IPS-11a (cell line): ENCODE measurements around the gene CGB8.
A peak's percentile ranks its signal among the peaks of the same experiment; 100 is the strongest.
"Not testable (repeated sequence)": the region's sequence is repeated elsewhere in the genome, so short reads cannot be mapped to it uniquely, and the experiment has no call there.

ENCODE experiments used
- H3K4me3 ChIP-seq: one replicate; pipeline ENCODE4 v1.5.1; 2013; ENCODE audit warnings: low read depth, low read length, control low read depth

Gene CGB8

DNA sequence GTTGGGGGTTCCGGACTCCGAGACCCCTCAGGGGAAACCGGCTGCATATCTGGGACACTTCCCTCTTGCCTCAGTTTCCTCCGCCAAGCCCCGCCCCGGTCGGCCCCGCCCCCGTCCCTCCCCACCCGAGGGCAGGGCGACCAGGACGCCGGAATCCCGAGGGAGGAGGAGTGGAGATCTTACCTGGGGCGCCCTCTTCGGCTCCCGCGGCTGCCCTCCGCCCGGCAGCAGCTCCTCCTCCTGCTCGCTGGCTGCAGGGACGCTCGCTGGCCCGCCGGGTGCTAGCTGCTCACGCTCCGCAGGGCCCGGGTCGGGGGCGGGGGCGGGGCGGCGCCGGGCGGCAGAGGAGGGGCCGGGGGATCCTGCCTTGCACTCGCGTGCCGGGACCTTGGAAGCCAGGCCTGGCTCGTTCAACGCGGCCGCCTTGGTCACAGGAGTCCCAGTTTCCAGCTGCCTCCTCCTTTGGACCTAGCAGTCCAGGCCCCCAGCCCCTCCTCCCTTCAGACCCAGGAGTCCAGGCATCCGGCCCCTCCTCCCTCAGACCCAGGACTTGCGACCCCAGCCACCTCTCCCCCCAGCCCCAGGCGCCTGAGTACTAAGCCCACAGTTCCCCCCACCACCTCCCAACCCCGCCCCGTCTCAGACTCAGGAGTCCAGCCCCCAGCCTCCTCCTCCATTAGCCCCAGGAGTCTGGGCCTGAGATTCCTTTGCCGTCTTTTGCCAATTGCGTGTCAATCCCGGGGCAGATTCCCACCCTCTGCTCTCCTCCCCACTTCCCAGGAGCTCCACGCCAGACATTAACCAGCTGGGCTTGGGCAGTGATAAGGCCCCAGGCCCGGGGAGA, 16.1 kb upstream of the CGB8 start, which contains the start of gene NTF4:
NTF4 (minus strand) TSS at position 51 of the 844 bp plus-strand sequence. CDS start 2,821 bp downstream, outside the sequence.
- peak within 1 kb of the TSS; percentile 24 for H3K4me3 ChIP-seq

DNA sequence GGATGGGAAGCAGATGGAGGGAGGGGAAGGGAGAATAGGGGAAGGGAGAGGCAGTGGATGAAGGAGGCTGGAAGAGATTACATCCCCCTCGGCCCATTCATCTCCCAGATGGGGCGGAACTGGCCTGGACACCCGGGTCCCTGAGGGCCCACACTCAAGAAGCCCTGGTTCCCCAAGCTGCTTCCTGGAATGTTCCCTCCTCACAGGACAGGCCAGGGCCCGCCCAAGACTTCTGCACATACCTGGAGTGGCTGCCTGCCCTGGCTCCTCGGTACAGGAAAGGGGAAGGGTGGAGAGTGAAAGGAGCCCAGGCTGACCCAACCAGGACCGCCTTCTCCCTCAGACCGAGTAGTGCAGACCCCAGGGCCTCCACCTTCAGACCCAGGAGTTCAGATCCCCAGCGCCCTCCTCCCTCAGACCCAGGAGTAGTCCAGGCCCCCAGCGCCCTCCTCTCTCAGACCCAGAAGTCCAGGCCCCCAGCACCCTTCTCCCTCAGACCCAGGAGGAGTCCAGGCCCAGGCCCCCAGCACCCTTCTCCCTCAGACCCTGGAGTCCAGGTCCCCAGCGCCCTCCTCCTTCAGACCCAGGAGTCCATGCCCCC, 15.2 kb upstream of the CGB8 start:
- H3K4me3 ChIP-seq, result peak overlapping the region; percentile 24

DNA sequence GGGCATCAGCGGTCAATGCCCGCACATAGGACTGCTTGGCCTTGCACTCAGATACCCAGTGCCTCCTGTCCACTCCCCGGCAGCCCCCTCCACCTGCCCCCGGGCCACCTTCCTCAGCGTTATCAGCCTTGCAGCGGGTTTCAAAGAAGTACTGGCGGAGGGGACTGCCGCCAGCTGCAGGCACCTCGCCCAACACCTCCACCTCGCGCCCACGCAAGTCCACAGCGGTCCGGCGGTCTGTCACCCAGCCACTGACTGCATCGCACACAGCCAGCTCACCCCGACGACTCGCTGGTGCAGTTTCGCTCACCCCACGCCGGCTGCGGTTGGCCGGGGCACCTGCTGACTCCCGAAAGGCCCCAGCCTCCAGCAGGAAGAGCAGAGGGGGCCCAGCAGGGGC, 12.5 kb upstream of the CGB8 start:
- no peak overlapping the region for H3K4me3 ChIP-seq

DNA sequence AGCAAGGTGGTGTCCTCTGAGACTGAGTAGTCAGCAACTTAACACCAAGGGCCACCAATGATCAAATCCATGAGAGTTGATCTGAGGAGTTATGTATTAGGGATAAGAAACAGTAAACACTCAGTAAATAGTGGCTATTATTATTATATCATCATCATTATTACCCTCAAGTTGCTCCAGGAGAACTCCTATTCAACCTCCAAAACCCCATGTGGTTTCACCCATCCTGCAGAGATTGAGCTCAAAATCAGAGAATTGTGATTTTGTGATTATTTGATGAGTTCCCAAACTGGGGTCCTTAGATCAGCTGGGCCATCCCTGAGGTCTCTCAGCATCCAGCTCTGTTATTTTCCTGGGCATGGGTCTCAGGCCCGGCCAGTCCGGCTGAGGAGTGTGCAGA, 12.1 kb upstream of the CGB8 start:
- H3K4me3 ChIP-seq, result no peak overlapping the region

DNA sequence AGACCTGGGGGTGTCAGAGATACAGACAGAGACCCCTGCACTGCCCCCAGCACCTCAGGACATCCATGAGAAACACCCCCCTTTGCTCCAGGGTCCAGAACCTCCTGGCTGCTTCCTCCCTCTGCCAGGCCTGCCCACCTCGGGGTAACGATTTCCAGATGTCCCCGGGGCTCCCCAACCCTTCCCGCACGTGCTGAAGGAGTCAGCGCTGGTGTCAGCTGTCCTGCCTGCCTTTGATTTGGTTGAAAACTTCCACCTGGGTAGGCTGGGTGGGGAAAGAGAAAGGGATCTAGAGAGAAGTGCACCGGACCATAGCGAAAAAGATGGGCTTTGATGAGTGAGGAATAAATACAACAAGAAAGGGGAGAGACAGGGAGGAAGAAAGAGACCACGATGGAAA, 10.1 kb upstream of the CGB8 start:
- H3K4me3 ChIP-seq, result no peak overlapping the region

DNA sequence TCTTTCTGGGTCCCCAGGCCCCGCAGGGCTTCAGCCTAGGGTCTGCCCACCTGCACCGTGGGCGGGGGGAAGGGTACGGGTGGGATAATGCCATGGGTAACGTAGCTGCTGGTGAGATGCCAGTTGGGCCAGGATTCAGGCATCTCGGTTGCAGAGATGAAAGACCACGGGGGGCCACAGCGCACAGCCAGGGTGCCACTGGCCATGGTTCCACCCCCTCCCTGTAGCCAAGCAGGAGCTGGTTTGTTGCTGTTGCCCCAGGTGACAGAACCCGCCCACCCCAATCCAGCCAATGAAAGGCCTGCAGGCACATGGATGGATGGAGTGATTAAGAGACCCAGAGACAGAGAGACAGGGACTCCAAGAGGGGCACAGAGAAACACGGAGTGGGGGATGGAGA, 9.7 kb upstream of the CGB8 start:
- H3K4me3 ChIP-seq, result no peak overlapping the region

DNA sequence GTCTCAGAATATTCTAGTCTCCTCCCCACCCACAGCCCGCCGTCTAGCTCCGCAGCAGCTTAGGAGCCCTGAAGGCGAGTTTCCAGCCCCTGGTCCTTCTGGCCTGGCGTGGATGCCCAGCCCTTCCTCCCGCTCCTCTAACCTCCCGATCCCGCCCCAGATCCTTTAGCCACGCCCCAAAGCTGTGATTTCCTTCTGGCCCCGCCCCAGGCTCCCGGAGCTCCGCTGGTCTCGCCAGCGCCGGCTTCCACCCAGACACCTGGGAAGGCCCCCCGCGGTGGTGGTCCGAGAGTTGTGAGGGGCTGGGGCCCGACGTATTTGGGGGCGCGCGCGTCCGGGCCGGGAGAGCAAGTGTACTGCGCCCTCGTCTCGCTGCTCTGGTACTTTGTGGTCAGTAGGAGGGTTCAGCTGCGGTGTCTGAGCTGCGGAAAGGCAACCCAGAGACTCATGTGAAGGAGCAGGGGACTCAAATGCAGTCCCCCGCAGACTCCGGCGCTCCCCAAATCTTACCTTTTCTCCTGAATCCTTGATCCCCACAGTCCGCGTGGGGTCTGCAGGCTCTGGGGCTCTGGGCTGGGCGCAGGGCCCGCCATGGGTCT, 8.8 kb upstream of the CGB8 start, which contains the start of gene CGB7:
CGB7 (minus strand) TSS at position 114 of the 599 bp plus-strand sequence. CDS start 2,374 bp downstream, outside the sequence.
- peak within 1 kb of the TSS; percentile 37 for H3K4me3 ChIP-seq

DNA sequence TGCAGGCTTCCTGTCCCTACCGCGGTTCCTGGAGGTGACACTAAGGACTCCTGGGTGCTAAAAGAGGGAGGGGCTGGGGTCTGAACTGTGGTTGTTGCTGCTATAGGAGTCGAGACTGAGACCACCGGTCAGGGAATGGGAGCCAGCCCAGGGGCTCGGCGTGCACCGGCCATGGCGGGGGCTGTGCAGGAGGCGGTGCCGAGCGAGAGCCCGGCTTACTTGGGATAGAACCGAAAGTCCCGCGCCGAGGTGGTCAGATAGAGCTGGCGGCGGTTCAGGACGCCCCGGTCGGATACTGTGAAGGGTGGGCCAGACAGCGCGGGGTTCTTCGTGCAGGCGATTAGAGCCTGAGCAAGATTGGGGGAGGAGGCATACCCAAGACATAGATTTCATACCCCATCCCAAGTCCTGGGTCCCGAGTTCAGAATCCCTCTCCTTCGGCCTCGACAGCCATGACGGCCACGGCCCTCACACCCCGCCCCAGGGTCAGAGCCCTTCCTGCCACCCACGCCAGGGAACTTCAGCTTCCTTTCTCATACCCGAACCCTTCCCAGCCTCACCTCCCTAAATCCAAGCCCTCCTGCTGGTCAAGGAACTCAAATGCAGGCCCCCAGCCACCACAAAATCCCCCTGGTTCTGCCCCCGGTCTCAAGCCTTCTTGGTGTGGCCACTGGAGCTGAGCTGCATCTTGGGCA, 8.1 kb upstream of the CGB8 start:
- not testable (repeated sequence) for H3K4me3 ChIP-seq

DNA sequence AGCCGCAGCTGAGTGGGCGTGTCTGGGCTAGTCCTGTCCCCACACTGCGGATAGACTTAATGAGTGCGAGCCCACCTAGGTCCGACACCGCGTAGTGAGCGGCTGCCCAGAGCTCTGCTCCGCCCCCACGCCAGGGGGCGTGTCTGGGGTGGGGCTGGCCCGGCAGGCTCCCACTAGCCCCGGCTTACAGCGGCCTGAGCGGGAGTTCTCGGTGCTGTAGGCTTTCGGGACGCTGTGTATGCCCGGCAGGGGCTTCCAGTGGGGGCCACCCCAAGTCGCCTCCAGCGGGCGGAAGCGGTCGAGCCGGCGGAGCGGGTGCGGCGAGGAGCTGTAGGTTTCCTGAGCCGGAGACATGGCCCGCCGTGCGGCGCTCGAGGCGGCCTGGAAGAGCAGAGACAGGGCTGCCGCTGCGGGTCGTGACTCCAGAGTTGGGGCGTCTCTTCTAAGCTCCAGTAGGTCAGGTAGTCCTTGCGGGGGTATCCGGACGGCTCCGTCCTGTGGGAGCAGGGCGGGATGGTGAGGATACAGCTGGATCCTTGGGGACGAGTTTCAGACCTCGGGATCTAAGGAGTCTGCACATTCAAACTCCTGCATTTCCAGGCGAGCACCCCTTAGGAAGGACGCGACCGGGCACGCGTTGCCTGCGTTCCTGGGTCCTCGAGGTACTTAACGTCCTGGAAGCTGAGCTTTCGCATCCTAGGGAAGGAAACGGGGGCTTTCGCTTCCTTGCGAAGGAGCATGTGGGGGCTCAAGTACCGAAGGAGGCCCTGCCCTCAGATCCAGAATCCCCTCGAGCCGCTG, 7.4 kb upstream of the CGB8 start:
- peak overlapping the region; percentile 37 for H3K4me3 ChIP-seq

DNA sequence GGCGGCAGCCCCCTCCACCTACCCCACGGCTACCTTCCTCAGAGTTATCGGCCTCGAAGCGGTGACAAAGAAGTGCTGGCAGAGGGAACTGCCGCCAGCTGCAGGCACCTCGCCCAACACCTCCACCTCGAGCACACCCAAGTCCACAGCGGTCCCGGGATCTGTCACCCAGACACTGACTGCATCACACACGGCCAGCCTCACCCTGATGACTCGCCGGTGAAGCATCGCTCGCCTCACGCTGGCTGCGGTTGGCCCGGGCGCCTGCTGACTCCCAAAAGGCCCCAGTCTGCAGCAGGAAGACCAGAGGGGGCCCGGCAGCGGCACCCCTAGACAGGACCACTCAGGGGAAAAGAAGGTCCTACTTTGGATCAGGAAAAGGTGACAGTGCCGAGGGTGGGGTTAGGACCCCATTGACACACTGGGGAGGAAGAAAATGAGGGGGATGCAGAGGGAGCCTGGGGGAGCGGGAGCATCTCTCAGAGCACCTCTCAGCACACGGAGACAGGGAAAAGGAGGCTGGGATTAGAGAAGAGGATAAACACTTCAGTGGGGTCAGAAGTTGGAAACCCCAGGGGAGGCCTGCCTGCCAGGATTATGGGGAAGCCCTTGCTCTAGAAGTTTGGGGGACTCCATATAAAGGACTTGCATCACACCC, 1.6 kb upstream of the CGB8 start:
- H3K4me3 ChIP-seq, result not testable (repeated sequence)

DNA sequence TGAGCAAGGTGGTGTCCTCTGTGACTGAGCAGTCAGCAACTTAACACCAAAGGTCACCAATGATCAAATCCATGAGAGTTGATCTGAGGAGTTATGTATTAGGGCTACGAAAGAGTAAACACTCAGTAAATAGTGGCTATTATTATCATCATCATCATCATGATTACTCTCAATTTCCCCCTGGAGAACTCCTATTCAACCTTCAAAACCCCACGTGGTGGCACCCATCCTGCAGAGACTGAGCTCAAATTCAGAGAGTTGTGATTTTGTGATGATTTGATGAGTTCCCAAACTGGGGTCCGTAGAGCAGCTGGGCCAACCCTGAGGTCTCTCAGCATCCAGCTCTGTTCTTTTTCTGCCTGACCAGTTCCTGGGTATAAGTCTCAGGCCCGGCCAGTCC, 923 bp upstream of the CGB8 start:
- not testable (repeated sequence) for H3K4me3 ChIP-seq

DNA sequence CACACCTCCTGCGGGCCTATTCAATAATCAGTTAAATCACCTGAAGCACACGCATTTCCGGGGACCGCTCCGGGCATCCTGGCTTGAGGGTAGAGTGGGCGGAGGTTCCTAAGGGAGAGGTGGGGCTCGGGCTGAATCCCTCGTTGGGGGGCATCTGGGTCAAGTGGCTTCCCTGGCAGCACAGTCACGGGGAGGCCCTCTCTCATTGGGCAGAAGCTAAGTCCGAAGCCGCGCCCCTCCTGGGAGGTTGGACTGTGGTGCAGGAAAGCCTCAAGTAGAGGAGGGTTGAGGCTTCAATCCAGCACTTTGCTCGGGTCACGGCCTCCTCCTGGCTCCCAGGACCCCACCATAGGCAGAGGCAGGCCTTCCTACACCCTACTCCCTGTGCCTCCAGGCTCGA, 5.4 kb downstream of the CGB8 start, which contains the start of gene CGB5:
CGB5 (plus strand) TSS at position 301 of the 400 bp plus-strand sequence. CDS start 362 bp downstream, outside the sequence.
- H3K4me3 ChIP-seq, result not testable (repeated sequence)

DNA sequence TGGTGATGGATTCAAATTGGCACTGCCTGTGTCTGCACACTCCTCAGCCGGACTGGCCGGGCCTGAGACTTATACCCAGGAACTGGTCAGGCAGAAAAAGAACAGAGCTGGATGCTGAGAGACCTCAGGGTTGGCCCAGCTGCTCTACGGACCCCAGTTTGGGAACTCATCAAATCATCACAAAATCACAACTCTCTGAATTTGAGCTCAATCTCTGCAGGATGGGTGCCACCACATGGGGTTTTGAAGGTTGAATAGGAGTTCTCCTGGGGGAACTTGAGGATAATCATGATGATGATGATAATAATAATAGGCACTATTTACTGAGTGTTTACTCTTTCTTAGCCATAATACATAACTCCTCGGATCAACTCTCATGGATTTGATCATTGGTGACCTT, 6.2 kb downstream of the CGB8 start:
- not testable (repeated sequence) for H3K4me3 ChIP-seq

DNA sequence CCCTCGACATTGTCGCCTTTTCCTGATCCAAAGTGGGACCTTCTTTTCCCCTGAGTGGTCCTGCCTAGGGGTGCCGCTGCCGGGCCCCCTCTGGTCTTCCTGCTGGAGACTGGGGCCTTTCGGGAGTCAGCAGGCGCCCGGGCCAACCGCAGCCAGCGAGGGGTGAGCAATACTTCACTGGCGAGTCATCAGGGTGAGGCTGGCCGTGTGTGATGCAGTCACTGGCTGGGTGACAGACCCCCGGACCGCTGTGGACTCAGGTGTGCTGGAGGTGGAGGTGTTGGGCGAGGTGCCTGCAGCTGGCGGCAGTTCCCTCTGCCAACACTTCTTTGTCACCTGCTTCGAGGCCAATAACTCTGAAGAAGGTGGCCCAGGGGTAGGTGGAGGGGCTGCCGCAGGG, 6.7 kb downstream of the CGB8 start:
- H3K4me3 ChIP-seq, result no peak overlapping the region

DNA sequence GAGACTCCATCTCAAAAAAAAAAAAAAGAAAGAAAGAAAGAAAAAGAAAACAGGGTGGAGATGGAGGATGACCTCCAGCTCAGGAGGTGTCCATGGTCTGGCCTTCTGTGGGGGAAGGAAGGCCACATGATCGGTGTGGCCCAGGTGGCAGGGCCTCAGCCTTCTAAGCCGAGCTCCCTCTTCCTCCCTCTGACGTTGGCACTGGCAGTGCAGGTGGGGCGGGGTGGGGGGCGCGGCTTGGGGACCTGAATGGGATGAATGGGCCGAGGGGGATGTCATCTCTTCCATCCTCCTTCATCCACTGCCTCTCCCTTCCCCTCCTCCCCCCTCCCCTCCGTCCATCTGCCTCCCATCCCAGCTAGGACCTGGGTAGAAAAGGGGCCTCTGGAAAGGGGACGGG, 9.2 kb downstream of the CGB8 start:
- not testable (repeated sequence) for H3K4me3 ChIP-seq

DNA sequence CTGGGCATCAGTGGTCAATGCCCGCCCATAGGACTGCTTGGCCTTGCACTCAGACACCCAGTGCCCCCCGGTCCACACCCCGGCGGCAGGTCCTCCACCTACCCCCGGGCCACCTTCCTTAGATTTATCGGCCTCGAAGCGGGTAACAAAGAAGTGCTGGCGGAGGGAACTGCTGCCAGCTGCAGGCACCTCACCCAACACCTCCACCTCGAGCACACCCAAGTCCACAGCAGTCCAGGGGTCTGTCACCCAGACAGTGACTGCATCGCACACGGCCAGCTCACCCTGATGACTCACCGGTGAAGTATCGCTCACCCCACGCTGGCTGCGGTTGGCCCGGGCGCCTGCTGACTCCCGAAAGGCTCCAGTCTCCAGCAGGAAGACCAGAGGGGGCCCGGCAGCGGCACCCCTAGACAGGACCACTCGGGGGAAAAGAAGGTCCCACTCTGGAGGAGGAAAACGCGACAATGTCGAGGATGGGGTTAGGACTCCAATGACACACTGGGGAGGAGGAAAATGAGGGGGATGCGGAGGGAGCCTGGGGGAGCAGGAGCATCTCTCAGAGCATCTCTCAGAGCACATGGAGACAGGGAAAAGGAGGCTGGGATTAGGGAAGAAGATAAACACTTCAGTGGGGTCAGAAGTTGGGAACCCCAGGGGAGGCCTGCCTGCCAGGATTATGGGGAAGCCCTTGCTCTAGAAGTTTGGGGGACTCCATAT, 10.2 kb downstream of the CGB8 start:
- not testable (repeated sequence) for H3K4me3 ChIP-seq

DNA sequence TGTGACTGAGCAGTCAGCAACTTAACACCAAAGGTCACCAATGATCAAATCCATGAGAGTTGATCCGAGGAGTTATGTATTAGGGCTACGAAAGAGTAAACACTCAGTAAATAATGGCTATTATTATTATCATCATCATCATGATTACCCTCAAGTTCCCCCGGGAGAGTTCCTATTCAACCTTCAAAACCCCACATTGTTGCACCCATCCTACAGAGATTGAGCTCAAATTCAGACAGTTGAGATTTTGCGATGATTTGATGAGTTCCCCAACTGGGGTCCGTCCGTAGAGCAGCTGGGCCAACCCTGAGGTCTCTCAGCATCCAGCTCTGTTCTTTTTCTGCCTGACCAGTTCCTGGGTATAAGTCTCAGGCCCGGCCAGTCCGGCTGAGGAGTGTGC, 10.8 kb downstream of the CGB8 start:
- not testable (repeated sequence) for H3K4me3 ChIP-seq

DNA sequence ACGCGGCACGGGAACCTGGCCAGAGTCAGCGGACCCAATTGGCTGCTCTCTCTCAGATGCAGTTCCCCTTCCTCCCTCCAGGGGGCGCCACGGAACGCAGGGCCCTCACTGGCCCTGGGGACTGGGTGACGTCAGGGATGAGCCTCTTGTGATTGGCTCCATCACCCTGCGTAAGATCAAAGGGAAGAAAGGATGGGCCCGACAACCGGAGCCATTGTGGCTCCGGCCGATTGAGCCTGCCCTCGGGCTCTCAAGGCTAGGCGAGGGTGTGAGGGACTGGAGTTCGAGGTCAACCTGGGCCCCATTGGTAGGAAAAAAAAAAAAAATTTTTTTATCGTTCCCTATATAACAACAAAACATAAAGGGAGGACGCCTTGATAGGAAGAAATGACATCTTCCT, 12.1 kb downstream of the CGB8 start, which contains the start of gene CGB1:
CGB1 (minus strand) TSS at position 81 of the 400 bp plus-strand sequence. CDS start 184 bp downstream, outside the sequence.
- H3K4me3 ChIP-seq, result not testable (repeated sequence)
